SW480 (cell line): ENCODE data around the gene FAM107A.

Source experiments
- DNase-seq: peaks from one replicate; pipeline ENCODE4 v3.0.0-alpha.2; 2016; ENCODE audit warnings: low spot score

Gene FAM107A

GRCh38 chr3:58591517-58592510 lies 14.6 kb upstream of the FAM107A start:
- DNase-seq: no peak

DNA sequence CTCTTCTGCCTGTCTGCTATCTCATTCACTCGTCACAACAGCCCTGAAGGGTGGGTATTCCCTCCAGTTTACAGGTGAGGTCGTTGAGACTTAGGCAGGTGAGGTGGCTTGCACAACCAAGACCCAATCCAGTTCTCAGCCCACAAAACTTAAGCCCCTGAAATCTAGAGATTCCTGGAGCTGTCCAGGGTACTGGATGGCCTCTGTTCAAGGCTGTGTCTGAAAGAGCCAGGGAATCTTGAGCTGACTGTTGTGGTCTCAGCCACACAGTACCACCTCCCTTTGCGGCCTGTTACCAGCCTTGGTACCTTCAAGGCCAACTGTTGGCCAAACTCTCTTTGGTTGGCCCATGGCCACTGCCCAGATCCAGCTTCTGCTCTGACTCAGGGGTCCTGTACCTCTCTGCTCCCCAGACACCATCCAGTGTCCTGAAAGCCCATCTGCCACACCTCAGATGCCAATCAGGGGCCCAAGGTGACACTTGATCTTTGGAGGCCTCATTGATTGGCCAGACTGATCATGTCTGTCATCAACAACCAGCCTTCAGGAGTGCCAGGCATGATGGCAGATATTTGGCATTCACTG lies 10.9 kb upstream of the FAM107A start:
- DNase-seq: no peak

GRCh38 chr3:58586776-58587192 lies 9.6 kb upstream of the FAM107A start:
- no peak for DNase-seq

DNA sequence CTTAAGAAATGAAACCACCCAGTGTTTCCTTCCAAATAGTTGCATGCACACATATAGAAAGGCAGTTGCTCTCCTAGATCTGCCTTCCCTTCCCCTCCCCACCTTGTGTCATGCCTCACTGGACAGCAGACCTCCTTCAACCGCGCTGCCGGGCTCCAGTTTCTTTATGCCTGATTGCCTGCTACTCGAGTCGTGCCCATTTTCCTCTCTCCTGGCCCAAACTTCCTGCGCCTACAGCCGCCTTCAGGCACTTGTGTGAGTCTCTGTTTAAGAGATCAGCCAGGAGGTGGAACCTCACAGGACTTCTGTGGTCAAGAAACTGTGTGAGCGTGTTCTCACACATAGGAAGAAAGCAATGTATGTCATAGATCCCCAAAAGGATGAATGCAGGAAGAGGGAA lies 8.8 kb upstream of the FAM107A start:
- no peak for DNase-seq

DNA sequence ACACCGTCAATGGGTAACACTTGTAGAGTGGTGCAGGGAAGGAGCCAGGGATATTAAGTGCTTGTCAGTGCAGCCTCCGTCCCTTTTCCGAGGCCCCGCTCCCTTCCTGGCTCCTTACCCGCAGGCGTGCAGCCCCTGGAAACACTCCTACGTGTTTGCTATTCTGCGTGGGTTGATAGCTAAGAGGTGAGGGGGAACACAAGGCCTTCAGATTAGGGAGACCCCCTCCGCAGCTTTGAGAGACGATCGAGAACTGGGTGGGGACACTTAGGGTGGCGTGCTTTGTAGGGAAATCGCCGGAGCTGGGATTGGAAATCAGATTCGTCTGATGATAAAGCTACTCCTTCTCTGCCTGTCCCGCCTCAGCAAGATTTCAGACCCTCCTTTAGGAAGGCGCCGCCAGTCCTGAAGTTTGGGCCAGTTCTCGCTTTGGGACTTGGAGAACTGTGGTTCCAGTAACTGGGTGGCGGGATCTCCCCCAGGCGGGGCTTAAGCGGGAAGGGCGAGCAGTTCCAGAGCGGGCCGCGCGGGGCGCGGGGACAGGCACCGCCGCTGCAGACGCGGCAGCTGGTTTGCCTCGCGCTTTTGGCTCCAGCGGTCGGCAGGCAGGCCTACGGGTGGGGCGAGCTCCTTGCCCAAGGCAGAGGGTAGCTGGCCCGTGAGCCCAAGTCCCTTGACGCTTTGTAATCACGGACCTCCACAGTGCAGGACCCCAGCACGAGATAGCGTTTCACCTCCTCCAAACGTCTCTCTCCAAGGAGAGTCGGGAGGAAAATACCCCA lies 8.0 kb upstream of the FAM107A start:
- DNase-seq: peak; percentile 69

- DNase-seq: no peak
These were observed 7.5 kb upstream of the FAM107A start for GRCh38 chr3:58584690-58585004.

DNA sequence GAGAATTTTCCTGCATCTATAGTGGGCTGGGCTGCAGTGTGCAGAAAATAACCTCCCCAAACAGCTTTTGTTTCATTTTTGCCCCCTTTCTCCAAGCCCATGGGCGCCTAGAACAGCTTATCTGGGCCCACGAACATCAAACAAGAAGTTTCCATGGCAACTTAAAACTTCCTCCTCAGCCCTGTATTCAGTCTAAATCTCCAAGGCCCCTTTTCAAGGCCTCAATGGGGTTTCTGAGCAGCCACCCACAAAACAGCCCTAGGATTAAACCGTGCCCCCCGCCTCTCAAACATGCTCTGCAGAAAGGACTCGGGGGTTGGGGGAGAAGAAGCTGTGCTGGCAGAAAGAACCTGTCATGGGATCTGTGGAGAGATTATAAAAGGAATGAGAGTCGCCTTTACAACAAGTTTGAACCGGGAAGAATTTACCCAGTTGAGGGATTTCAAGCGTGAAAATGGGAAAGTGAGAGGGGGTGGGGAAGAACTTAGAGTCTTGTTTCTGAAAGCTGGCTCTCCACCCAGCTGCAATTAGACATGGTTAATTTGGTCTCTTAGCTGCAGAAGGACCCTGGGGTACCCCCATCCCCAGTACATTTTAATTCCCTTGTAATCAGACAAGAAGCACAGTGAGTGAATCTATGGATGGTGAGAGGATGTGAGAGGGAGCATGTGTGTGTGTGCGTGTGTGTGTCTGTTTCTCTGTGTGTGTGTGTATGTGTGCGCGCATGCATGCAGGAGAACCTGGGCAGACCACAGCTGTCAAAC lies 4.3 kb upstream of the FAM107A start:
- DNase-seq: no peak

DNA sequence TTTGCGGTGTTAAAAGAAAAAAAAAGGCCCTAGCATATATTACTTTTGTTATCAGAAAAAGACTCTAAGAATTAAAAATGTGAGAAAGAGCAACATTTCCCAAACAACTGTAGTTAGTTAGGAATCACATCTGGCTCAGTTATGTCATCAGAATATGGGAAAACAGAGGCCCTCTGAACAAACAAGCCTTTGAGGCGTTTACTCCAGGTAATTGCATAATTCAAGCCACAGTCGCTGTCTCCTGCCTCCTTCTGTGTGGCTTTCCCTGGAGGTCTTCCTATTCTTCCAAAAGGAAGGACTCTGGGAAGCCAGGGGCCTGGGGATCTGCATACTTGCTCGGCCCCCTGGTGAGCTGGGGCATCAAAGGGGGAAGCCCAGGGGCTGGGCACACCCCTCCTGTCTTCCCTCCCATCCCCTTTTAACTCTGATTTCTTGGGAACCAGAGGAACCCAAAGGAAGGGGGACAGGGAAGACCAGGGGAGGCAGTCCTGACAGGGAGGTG lies 3.7 kb upstream of the FAM107A start:
- DNase-seq: no peak

- DNase-seq: no peak
These were observed 1.7 kb upstream of the FAM107A start for GRCh38 chr3:58578873-58579272.

- DNase-seq: no peak
These were observed 475 bp downstream of the FAM107A start for GRCh38 chr3:58576716-58577115.

DNA sequence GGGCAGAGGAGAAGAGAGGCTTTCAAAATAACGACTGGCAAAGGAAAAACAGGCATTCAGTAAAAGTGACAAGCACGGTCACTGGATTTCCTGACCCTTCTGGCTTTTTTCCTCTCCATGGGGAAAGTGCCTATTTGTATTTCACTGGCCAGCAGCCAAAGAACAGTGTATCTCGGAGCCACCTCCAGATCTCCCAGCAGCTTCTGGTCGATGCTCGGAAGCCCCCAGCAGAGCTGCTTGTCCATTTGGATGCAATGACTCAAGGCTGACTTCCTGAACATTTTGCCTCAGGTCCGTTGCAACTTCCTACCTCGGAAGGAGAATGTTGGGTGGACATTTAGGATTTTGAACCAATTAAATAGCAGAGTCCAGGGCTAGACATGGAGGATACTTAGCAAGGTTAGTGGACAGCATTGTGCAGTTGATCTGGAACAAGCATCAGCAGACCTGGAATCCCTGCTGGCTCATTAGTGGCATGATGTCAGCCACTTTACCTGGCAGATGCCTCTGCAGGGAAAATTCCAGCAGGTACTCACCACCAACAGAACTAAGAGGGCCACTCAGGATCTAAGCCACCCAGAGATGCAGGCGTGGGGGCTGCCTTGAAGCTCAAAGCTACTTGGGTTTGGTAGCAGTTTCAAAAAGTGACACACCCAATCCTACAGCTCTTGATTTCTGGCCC lies 1.1 kb downstream of the FAM107A start:
- no peak for DNase-seq

- DNase-seq: no peak
These were observed 2.5 kb downstream of the FAM107A start for GRCh38 chr3:58574682-58575081.

GRCh38 chr3:58574106-58574505 lies 3.1 kb downstream of the FAM107A start:
- DNase-seq: no peak

- no peak for DNase-seq
These were observed 3.6 kb downstream of the FAM107A start for GRCh38 chr3:58573640-58574039.

DNA sequence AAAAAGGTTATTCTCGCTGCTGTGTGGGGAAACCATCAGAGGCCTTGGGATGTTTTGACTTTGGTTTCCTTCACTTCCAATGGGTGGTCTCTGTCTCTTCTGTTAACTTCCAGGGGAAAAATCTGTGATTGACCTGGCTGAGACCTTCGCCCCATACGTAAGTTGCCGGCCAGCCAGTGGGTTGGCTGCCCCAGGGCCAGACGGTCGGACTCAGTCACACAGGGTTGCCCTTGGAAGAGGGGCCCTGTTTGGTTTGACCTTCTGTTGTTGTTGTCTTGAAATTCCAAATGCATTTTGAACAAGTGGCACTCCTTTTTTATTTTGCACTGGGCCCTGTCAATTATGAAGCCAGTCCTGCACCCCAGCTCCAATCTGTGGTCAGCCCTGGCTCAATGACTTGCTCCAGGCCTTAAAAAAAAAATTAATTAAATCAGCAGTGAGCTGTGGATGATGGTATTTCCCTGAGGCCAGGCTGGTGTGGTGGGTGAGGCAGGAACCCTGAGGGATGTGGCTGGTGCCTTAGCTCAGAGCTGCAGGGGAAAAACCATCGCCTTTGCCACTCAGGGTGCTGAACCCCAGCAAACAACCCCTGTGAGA lies 4.5 kb downstream of the FAM107A start:
- DNase-seq: no peak

GRCh38 chr3:58572013-58572633 lies 5.1 kb downstream of the FAM107A start:
- DNase-seq: no peak

DNA sequence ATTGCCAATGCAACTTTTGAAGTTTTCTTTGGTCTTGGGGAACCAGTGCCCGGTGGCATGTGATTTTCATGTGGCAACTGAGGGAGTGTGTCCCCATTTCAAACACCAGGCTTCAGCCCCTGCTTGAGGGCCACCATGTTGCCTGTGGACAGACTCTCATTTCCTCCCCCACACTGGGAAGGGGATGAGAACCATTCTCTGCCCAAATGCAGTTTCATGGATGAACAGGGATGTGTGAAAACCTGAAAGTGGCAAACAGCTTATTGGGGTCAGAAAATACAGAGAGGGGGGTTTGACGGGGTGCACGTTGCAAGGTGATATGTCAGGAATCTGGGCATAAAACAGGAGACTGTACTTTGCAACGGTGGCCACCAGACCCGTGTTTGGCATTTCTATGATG lies 6.3 kb downstream of the FAM107A start:
- DNase-seq: no peak

GRCh38 chr3:58569287-58570001 lies 7.7 kb downstream of the FAM107A start:
- DNase-seq: no peak

- peak; percentile 45 for DNase-seq
These were observed 8.5 kb downstream of the FAM107A start for GRCh38 chr3:58568572-58569286.
